B cell (primary cell): ENCODE measurements around the gene PRKCH.

Source experiments
- CTCF ChIP-seq: fragments of 200-600 bp; IDR thresholded peaks from one replicate; pipeline ENCODE4 v1.8.0; 2022; ENCODE audit warnings: antibody characterized with exemption, mild to moderate bottlenecking
- EZH2 ChIP-seq: IDR thresholded peaks from 2 replicates; pipeline ENCODE4 v1.6.1; 2012; ENCODE audit warnings: borderline replicate concordance, low read depth, mild to moderate bottlenecking, moderate library complexity, low read length; ENCODE audit not compliant: insufficient read depth, poor library complexity, severe bottlenecking

GRCh38 chr14:61280092-61280525 is 41.3 kb upstream of the PRKCH start:
- TF ChIP-seq EZH2 (no peak), CTCF (no peak)
